Transverse colon (tissue), 4 donors: ENCODE results near the gene CCDC83.

Experiments used
- EP300 ChIP-seq: sonication (generic); formaldehyde crosslinking; IDR thresholded peaks from one replicate; pipeline ENCODE4 v1.6.1; 2017; ENCODE audit warnings: antibody characterized with exemption, low read depth
- POLR2A ChIP-seq: fragments of 450-650 bp; IDR thresholded peaks from one replicate; pipeline ENCODE4 v1.6.1; 2016; ENCODE audit warnings: antibody characterized with exemption, mild to moderate bottlenecking, moderate library complexity
- POLR2AphosphoS5 ChIP-seq, 3 donors: sonication (generic); formaldehyde crosslinking; IDR thresholded peaks; one replicate each; pipeline ENCODE4 v1.6.1; 2016; ENCODE audit warnings: antibody characterized with exemption in 3 of 3
- TF ChIP-seq, protein P1 (sequence below), 5 experiments: fragments of 200-600 bp in 3 of 5; fragments of 450-650 bp in 2 of 5; sonication (generic) in 3 of 5; IDR thresholded peaks; 1 replicate in 2 of 5; 2 replicates in 3 of 5; pipeline ENCODE4 v1.5.1; 2016 to 2017; ENCODE audit warnings: antibody characterized with exemption in 5 of 5, inconsistent platforms in 3 of 5, mild to moderate bottlenecking in 2 of 5, moderate library complexity in 1 of 5

GRCh38 chr11:85835729-85836128 is 19.5 kb upstream of the CCDC83 start:
- TF ChIP-seq POLR2A (no peak), POLR2AphosphoS5 (IDR thresholded peaks at IDR 0.05) (no peak), EP300 (no peak)
- TF ChIP-seq, protein P1, sequence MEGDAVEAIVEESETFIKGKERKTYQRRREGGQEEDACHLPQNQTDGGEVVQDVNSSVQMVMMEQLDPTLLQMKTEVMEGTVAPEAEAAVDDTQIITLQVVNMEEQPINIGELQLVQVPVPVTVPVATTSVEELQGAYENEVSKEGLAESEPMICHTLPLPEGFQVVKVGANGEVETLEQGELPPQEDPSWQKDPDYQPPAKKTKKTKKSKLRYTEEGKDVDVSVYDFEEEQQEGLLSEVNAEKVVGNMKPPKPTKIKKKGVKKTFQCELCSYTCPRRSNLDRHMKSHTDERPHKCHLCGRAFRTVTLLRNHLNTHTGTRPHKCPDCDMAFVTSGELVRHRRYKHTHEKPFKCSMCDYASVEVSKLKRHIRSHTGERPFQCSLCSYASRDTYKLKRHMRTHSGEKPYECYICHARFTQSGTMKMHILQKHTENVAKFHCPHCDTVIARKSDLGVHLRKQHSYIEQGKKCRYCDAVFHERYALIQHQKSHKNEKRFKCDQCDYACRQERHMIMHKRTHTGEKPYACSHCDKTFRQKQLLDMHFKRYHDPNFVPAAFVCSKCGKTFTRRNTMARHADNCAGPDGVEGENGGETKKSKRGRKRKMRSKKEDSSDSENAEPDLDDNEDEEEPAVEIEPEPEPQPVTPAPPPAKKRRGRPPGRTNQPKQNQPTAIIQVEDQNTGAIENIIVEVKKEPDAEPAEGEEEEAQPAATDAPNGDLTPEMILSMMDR (IDR thresholded peaks at IDR 0.05) = no peak
